ENCODE results near the gene CEP120. TPM values are rescaled to one million over a fixed set of nuclear protein-coding genes. Genes with fewer than 3 reads are reported as not detected.

The CEP120 gene
- total RNA-seq, 1 donor from 2014 or later = 13.6 TPM

- H3K9me3 Mint-ChIP-seq (ENCODE audit: unreplicated experiment) = no peaks in the 10 kb centered on the region
- no peak for TF ChIP-seq CTCF (IDR thresholded peaks at IDR 0.05; ENCODE audit: unreplicated experiment)
- H3K4me1 Mint-ChIP-seq (ENCODE audit: unreplicated experiment) = no peaks in the 10 kb centered on the region
- no peak overlapping the region for H3K27ac Mint-ChIP-seq (ENCODE audit: unreplicated experiment)
- no peak overlapping the region for H3K4me3 Mint-ChIP-seq (ENCODE audit: unreplicated experiment)
- no peaks in the 10 kb centered on the region for H3K36me3 Mint-ChIP-seq (ENCODE audit: low read depth, unreplicated experiment)
- no peak for DNase-seq (ENCODE audit: low spot score)
- H3K27me3 Mint-ChIP-seq (ENCODE audit: unreplicated experiment) = peaks cover 2% of the 10 kb centered on the region
Measured at GRCh38 chr5:123297866-123298265, 125.3 kb downstream of the CEP120 start.

- no peak for DNase-seq (ENCODE audit: low spot score)
- H3K4me3 Mint-ChIP-seq (ENCODE audit: unreplicated experiment) = no peak overlapping the region
Measured at GRCh38 chr5:123297198-123297831, 125.9 kb downstream of the CEP120 start.

More at GRCh38 chr5:123297198-123297831, 125.9 kb downstream of the CEP120 start:
- Mint-ChIP-seq H3K9me3 (ENCODE audit: unreplicated experiment) (no peaks in the 10 kb centered on the region), H3K27me3 (ENCODE audit: unreplicated experiment) (peaks cover 2% of the 10 kb centered on the region), H3K36me3 (ENCODE audit: low read depth, unreplicated experiment) (no peaks in the 10 kb centered on the region), H3K4me1 (ENCODE audit: unreplicated experiment) (no peaks in the 10 kb centered on the region), H3K27ac (ENCODE audit: unreplicated experiment) (no peak overlapping the region)
- TF ChIP-seq CTCF (IDR thresholded peaks at IDR 0.05; ENCODE audit: unreplicated experiment) = no peak

Other genes starting within 250 kb of the CEP120 start
- gene CSNK1G3, start 88.8 kb upstream of the CEP120 start, total RNA-seq (ENCODE audit: unreplicated experiment) = 55.6 TPM

Measured in endothelial cell (in vitro differentiated cells).